C1 segment of cervical spinal cord (tissue), 14 donors: ENCODE data around the gene RPP14.
"Not testable (repeated sequence)": the region's sequence is repeated elsewhere in the genome, so short reads cannot be mapped to it uniquely, and the experiment has no call there.

Experiments used
- DNase-seq, 14 donors: peaks; one replicate each; lab custom pipeline; 2025; lab: John Stamatoyannopoulos, UW

The RPP14 gene

GRCh38 chr3:58331593-58332152 lies 25.6 kb downstream of the RPP14 start:
- no peak for DNase-seq

- peak; percentile 13 to 90 (median 70) for DNase-seq
These were observed 26.6 kb downstream of the RPP14 start, which contains the start of gene PXK for GRCh38 chr3:58332575-58333188. Gene PXK (plus strand): TSS chr3:58332892. CDS start chr3:58332989, 97 bp downstream.

DNA sequence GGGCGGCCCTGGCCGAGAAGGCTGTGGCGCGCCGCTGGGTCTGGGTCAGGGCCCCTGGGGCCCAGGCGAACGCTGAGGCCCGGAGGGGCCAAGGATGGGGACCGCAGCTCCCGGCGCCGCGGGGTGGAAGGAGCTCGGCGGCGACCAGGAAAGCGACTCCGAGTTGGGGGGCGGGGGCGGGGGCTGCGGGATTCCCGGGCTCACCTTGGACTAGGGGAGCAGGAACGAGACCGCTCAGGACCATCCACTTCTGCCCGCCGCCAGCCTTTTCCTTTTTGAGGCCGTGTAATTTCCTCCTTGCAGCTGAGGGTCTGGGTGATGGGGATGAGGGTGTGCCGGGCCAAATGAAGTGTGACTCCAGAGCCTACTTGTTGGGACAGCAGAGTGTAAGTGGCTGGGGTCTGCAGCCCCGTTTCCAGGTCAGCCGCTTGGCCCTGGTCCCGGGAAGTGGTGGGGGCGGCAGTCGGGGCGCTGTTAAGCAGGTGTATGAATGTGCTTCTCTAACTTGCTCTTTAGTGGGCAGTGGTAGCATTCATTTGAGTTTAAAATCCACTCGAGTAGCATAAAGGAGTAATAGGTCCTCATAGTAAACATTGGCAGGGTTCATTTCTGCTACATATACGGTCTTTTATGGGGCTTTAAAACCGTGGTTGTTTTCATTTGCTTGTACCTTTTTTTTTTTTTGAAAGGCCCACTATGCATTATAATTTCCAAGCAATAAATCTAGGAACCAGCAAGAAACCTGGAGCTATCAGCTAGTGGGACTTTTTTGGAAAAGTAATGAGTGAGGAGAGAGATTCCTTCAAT lies 27.4 kb downstream of the RPP14 start:
- peak in 9 of 14 donors; percentile 18 to 56 (median 45) for DNase-seq

- DNase-seq = peak in 3 of 14 donors; percentile 12 to 36 (median 13)
These were observed 27.9 kb downstream of the RPP14 start for GRCh38 chr3:58334013-58334321.

DNA sequence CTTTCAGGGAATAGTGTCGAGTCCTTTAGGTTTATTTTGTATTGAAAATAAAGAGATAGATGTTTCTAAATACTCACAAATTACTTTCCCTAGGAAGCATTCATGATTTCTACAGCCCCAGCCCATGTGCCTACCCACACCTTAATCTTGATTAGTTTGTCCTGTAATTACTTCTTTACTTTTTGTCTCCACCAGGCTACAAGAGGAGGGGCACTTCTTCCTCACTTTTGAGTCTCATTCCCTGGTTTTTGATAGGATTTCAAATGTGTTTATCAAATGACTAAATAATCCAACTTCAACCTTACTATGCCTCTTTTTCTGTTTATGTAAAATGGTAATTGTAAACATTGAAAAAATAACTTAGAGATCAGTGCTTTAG lies 28.4 kb downstream of the RPP14 start:
- DNase-seq = no peak

- DNase-seq = no peak
These were observed 29.6 kb downstream of the RPP14 start for GRCh38 chr3:58335652-58335947.

DNA sequence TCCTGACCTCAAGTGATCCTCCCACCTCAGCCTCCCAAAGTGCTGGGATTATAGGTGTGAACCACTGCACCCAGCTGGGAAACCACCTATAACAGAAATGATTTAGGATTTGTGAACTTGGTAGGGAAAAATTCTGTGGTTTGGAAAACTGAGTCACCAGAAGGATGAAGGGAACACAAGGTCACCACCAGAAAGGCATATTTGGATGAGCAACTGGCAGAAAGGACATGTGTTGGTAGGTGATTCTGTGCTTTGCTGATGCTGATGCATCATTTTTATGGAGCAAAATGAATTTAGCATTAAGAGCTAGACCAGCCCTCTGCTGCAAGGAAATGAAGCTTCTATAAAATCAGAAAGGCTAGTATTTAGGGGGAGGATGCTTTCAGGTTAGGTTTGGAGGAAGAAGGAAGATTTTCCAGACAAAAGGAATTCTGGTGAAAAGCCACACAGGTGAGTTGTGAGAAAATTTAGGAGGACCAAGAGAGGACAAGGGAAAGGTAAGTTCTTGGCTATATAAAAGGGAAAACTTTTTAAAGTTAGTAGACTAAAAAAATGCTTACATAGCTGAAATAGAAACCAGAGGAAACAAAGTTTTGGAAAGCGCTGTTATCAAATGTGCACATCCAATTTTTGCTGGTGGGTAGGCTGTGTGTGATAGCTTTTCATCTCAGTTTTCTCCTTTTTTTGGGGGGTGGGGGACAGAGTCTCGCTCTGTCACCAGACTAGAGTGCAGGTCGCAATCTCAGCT lies 30.3 kb downstream of the RPP14 start:
- no peak for DNase-seq

DNA sequence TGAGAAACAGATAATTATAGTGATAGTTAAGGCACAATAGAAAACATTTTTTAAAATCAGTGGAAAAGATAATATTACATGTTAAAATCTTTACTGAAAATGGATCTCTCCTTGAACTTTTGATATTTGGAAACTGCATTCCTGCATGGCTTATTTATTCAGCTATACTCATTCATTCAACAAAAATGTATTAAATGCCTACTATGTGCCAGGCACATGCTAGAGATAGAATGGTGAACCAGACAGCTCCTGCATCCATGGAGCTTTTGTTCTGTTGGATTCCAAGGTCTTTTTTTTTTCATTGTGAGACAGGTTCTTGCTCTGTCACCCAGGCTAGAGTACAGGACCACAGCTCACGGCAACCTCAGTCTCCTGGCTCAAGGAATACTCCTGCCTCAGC lies 31.1 kb downstream of the RPP14 start:
- DNase-seq = no peak

GRCh38 chr3:58339146-58339545 lies 33.1 kb downstream of the RPP14 start:
- not testable (repeated sequence) for DNase-seq

GRCh38 chr3:58340594-58341244 lies 34.7 kb downstream of the RPP14 start:
- DNase-seq = no peak

GRCh38 chr3:58341376-58341775 lies 35.3 kb downstream of the RPP14 start:
- no peak for DNase-seq

DNA sequence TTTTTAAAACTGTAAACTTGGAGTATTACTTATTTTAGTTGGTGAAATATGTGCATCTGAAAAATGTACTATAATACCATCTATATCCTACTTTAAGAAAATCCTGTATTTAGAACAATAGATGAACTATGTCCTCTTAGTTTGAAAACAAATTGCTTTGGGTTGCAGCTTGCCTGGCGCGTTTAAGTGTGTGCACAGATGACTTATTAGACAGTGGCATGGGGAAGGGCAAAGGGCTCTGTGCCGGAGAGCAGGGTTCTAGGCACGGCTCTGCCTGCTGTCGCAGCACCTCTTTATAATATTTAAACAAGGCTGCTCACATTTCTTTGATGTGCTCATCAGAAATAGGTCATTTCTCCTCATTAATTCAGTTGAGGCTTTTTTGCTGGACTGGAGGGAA lies 36.6 kb downstream of the RPP14 start:
- peak in 2 of 14 donors; percentile 9 to 20 for DNase-seq

DNA sequence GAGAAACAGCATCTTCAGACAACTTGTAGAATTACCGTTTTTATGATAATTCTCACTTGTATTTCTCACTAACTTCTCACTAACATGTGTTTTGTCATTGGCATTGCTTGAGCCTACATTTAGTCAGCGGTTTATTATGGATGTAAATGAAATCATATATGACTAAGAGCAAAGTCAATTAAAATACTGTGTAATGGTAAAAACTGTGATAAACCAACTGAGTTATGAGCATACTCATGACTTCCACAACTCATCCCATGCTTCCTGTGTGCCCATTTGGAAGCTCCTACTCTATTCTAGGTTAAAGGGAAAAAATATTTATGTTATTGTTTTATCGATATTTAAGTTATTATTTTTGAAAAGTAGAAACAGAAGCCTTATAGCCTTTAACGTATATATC lies 39.4 kb downstream of the RPP14 start:
- no peak for DNase-seq

GRCh38 chr3:58346368-58346767 lies 40.3 kb downstream of the RPP14 start:
- no peak for DNase-seq

DNA sequence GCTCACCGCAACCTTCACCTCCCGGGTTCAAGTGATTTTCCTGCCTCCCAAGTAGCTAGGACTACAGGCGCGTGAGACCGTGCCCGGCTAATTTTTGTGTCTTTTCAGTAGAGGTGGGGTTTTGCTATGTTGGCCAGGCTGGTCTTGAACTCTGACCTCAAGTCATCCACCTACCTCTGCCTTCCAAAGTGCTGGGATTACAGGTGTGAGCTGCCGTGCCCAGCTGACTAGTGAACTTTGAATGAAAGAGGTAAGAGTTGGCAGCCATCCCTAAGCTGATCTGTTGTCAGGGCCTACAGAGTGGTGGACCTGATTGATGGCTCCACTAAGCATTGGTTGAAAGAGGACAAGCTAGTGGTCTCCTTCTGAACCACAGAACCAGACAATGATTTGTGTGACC lies 41.9 kb downstream of the RPP14 start:
- DNase-seq = no peak

DNA sequence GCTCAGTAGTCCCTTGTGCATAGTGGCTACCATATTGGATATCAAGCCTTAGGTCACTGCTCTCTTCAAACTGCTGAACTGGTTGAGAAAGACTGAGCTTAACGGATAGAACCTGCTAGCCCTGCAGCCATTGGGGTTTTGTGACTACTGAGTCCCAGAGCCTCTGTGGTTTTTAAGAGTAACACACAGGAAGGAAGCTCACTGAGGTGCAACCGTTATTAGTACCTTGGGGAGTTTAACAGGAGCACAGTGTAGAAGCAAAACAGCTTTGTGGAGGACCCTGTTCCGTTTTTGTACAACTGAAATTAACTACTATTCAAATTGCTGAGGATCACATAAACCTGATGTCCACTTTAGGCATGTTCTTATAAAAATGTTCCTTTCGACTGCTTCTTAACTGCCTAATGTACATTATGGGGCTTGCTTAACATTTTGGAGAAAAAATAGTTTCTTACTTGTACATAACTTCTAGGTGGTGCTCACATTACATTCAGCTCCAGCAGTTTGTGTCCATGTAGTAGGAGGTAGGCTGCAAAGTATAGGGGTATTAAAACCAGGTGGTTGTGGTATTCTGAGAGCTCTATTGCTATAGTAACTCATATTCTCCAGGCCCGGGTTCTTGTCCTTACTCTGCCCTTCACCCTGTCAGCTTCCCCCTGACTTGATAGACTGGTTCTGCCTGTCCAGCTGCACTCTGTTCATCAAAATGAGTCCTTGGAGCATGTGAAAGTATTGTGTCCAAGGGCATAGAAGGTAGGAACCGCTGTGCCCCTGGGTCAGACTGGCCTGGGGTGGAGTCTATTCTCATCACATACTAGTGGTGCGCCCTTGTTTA lies 44.0 kb downstream of the RPP14 start:
- DNase-seq = no peak

- no peak for DNase-seq
These were observed 44.6 kb downstream of the RPP14 start for GRCh38 chr3:58350627-58351013.

DNA sequence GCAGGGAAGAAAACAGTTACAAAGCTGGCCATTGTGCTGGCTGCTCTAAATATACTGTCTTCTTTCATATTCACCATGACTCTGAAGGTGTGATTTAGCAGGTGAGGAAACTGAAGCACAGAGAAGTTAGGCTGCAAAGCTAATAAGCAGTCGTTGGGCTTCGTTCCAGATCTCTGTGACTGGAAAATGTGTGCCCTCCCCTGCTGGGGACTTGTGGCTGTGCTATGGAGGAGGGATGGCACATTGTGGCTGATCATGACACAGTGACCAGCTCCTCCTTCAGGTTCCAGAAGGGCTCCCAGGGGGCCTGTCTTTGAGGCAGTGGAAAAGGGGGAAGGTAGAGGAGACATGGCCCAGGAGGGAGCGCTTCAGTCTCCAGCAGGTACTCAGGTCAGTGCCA lies 45.9 kb downstream of the RPP14 start:
- DNase-seq = no peak

DNA sequence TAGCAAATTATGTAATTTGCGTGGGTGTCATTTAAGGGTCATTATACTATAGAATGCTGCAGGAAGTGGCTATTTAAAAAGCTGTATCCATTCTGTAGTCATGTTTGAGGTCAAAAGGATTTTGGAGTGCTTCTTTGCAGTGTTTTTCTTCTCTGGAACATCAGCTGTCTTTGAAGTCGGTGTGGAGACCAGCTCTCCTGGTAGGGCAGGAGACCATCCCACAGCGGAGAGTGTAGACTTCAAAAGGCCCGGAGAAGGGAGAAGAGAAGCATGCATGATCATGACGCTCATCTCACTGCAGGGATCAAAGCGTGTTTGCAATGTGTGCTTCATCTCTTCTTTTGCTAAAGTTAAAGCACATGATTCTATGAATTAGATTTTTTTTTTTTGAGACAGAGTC lies 46.6 kb downstream of the RPP14 start:
- no peak for DNase-seq

GRCh38 chr3:58353722-58354553 lies 47.9 kb downstream of the RPP14 start:
- DNase-seq = no peak
